ENCODE results near the gene CEP104.

DNA sequence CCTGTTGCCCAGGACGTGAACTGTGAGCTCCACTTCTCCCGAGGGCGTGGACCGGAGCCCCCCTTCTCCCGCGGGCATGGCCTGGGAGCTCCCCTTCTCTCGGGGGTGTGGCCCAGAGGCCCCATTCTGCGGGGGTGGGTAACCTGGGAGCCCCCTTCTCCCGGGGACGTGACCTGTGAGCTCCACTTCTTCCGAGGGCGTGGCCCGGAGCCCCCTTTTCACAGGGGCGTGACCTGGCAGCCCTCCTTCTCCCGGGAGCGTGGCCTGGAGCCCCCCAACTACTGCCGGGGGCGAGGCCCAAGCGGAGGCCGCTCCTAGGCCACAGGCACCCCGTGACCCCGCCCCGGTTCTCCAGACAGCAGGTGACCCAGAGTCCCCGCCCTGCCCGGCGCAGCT lies 42.7 kb upstream of the CEP104 start:
- TF ChIP-seq BACH2 (CRISPR knock-in tag; IDR thresholded peaks at IDR 0.05; ENCODE audit: borderline replicate concordance) = no peak
- no peak for TF ChIP-seq ZFP3 (CRISPR knock-in tag; IDR thresholded peaks at IDR 0.05)
- TF ChIP-seq ZFP30 (CRISPR knock-in tag; IDR thresholded peaks at IDR 0.05) = no peak
- TF ChIP-seq GLIS3 (CRISPR knock-in tag; IDR thresholded peaks at IDR 0.05) = no peak
- TF ChIP-seq SNAI2 (CRISPR knock-in tag; IDR thresholded peaks at IDR 0.05) = no peak
- no peak for TF ChIP-seq ZNF8 (CRISPR knock-in tag; IDR thresholded peaks at IDR 0.05)
- TF ChIP-seq, protein P1, sequence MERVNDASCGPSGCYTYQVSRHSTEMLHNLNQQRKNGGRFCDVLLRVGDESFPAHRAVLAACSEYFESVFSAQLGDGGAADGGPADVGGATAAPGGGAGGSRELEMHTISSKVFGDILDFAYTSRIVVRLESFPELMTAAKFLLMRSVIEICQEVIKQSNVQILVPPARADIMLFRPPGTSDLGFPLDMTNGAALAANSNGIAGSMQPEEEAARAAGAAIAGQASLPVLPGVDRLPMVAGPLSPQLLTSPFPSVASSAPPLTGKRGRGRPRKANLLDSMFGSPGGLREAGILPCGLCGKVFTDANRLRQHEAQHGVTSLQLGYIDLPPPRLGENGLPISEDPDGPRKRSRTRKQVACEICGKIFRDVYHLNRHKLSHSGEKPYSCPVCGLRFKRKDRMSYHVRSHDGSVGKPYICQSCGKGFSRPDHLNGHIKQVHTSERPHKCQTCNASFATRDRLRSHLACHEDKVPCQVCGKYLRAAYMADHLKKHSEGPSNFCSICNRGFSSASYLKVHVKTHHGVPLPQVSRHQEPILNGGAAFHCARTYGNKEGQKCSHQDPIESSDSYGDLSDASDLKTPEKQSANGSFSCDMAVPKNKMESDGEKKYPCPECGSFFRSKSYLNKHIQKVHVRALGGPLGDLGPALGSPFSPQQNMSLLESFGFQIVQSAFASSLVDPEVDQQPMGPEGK (CRISPR knock-in tag; IDR thresholded peaks at IDR 0.05; ENCODE audit: borderline replicate concordance) = no peak
- no peak for TF ChIP-seq ZC3H10 (CRISPR knock-in tag; IDR thresholded peaks at IDR 0.05)
- TF ChIP-seq ARNTL (CRISPR knock-in tag; IDR thresholded peaks at IDR 0.05; ENCODE audit: borderline replicate concordance, low read depth) = no peak
